BJ (cell line): ENCODE data around the gene H6PD. TPM values are rescaled to one million over a fixed set of nuclear protein-coding genes. Genes with fewer than 3 reads are reported as not detected.

Experiments used
- CTCF ChIA-PET: fragments of 350-600 bp; formaldehyde crosslinking; extraction: SDS; loops from one replicate; lab custom pipeline; 2021; ENCODE audit warnings: antibody characterized with exemption, inconsistent platforms; lab: Yijun Ruan, JAX
- POLR2A ChIA-PET: fragments of 300-600 bp; sonication (Branson Sonifier 250); formaldehyde crosslinking; extraction: SDS; loops from one replicate; lab custom pipeline; 2021; ENCODE audit warnings: antibody characterized with exemption; lab: Charles Lee
- DNase-seq: peaks from one replicate; pipeline ENCODE4 v3.0.0-alpha.2; 2011; ENCODE audit warnings: low read depth
- H3K27me3 ChIP-seq: 2 replicates; pipeline ENCODE4 v1.6.0; 2011; ENCODE audit warnings: low read length; ENCODE audit not compliant: control insufficient read depth, insufficient read depth
- H3K36me3 ChIP-seq: 2 replicates; pipeline ENCODE4 v1.5.1; 2011; ENCODE audit warnings: low read length; ENCODE audit not compliant: control insufficient read depth, insufficient read depth
- H3K4me3 ChIP-seq: 2 replicates; pipeline ENCODE4 v1.5.1; 2011; ENCODE audit warnings: low read depth, mild to moderate bottlenecking, control low read depth, low read length
- CTCF ChIP-seq: IDR thresholded peaks from 2 replicates; pipeline ENCODE4 v1.5.1; 2011; ENCODE audit warnings: low read depth, mild to moderate bottlenecking, control low read depth, inconsistent platforms, low read length, moderate library complexity; ENCODE audit not compliant: insufficient read depth
- polyA plus RNA-seq: library from polyadenylated mRNA; depleted of rRNA; stranded (reverse); fragments of >200 nt; gene quantifications from 2 replicates; pipeline ENCODE4 v1.2.3, GENCODE V29; 2011

H6PD gene
- polyA plus RNA-seq, 1 experiment, result 16.6 TPM

- POLR2A ChIA-PET, result interaction anchor here (0.5 kb wide), 1 partner anchor 10 kb away, joined by 8 read pairs; no protein-coding TSS in a partner anchor
- no peaks in the 10 kb centered on the region for H3K27me3 ChIP-seq
- H3K4me3 ChIP-seq, result no peak overlapping the region
- CTCF ChIA-PET, result interaction anchor here (0.9 to 1.7 kb wide), 3 partner anchors 13 to 59 kb away, joined by 3 read pairs; no protein-coding TSS in a partner anchor
- no peak for DNase-seq
- peaks cover 2% of the 10 kb centered on the region; the same call in 1 of the 2 replicates for H3K36me3 ChIP-seq
- TF ChIP-seq CTCF, result no peak
Measured at GRCh38 chr1:9239622-9240401, 5.2 kb downstream of the H6PD start.

- TF ChIP-seq CTCF, result no peak
- CTCF ChIA-PET, result interaction anchor here (1.6 to 1.7 kb wide), 2 partner anchors 9 to 61 kb away, joined by 3 to 5 read pairs; no protein-coding TSS in a partner anchor
Measured at GRCh38 chr1:9240914-9241820, 6.6 kb downstream of the H6PD start.

GRCh38 chr1:9241891-9242290 is 7.3 kb downstream of the H6PD start:
- Histone ChIP-seq H3K36me3 (peaks cover 3% of the 10 kb centered on the region), H3K4me3 (no peak overlapping the region), H3K27me3 (no peaks in the 10 kb centered on the region)
- no peak for TF ChIP-seq CTCF
- POLR2A ChIA-PET, result no interaction called here
- CTCF ChIA-PET, result interaction anchor here (1.4 to 1.6 kb wide), 2 partner anchors 8 to 26 kb away, joined by 3 to 5 read pairs; no protein-coding TSS in a partner anchor
- DNase-seq, result no peak

More at GRCh38 chr1:9240914-9241820, 6.6 kb downstream of the H6PD start:
- peaks cover 3% of the 10 kb centered on the region; the same call in 1 of the 2 replicates for H3K36me3 ChIP-seq
- H3K4me3 ChIP-seq, result no peak overlapping the region
- POLR2A ChIA-PET, result no interaction called here
- no peak for DNase-seq
- no peaks in the 10 kb centered on the region for H3K27me3 ChIP-seq

GRCh38 chr1:9242338-9242969 is 7.9 kb downstream of the H6PD start:
- Histone ChIP-seq H3K27me3 (no peaks in the 10 kb centered on the region), H3K4me3 (no peak overlapping the region), H3K36me3 (peaks cover 3% of the 10 kb centered on the region)
- POLR2A ChIA-PET, result no interaction called here
- TF ChIP-seq CTCF, result no peak
- DNase-seq, result no peak
- CTCF ChIA-PET, result interaction anchor here (1.4 kb wide), 1 partner anchor 26 kb away, joined by 3 read pairs; no protein-coding TSS in a partner anchor
